Femur (tissue), 1 donor: ENCODE measurements around the gene HTR1D.
A peak's percentile ranks its signal among the peaks of the same experiment; 100 is the strongest.
"Not testable (repeated sequence)": the region's sequence is repeated elsewhere in the genome, so short reads cannot be mapped to it uniquely, and the experiment has no call there.

Experiments
- DNase-seq: peaks from one replicate; pipeline ENCODE4 v3.0.0-alpha.2; 2017

Gene HTR1D

DNA sequence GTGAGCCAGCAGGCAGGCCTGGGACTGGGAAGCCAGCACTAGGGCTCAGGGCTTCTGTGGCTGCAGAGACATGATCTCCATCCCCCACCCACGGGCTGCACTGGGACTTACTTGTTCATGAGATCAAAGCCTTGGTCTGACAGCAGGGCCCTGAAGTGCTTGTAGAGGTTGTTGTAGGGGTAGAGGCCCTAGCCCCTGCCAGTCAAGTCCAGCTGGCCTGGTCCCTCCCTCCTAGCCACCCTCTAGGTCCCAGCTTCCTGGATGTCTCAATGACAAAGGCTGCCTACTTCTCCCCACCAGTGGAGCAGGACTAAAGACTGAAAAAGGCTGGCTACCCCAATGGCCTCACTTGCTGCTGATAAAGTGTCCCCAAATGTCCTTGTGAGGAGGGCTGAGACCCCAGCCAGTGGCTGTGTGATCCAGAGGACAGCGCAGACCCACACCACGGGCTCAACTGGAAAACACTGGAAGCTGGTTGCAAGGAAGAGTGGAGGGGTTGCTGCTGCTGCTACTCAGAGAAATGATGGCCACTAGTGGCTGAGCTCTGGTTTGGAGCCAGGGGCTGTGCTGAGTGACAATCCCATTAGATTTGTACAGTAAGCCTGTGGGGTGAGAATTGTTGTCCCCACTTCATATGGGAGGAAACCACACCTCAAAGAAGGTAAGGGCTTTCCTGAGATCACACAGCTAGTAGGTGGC lies 1.4 kb downstream of the HTR1D start:
- DNase-seq, result no peak

DNA sequence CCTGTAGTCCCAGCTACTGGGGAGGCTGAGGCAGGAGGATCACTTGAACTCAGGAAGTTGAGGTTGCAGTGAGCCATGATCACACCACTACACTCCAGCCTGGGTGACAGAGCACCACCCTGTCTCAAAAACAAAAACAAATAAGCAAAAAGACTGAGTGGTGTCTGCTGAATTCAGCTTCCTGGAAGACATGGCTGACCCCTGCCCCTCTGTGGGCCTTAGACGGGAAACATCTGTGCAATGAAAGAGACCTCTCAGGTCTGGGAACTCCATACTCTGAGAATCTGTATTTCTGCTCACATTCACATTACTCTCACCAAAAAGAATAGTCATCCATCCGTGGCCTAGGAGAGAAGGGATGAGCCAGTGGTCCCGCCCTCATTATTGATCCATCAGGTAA lies 2.0 kb downstream of the HTR1D start:
- DNase-seq, result no peak

DNA sequence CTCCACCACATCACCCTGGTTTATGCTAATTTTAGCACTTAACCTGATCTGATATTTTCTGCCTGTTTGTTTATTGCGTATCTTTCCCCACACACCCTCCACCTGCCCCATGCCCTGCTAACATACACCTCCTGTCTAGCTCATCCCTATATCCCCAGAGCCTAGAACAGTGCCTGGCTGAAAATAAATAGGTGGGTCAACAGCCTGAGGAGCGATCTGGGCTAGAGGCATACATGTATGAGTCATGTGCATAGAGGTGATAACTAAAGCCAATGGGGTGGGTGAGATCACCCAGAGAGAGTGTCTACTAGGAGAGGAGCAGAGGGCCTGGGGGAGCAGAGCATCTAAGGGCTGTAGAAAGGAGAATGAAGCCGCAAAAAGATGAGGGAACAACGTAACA lies 2.7 kb downstream of the HTR1D start:
- no peak for DNase-seq

DNA sequence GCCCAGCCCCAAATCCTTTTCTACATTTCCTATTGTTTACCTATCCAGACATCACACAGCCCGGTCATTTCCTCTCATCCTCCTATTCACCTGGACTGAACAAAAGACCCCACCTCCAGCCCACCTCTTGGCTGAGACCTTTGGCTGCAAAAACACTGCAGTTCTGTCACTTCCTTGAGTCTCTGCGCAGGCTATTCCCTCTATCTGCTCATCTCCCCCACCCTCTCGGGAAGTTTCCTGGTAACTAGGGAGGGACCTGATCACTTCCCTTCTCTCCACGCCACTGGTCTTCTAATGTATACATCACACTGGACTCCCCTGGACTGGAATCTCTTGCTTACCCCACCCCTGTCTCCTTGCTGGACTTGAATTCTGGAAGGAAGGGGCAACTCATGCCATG lies 5.3 kb downstream of the HTR1D start:
- DNase-seq, result no peak

- DNase-seq, result no peak
These were observed 6.3 kb downstream of the HTR1D start for GRCh38 chr1:23210963-23211362.

DNA sequence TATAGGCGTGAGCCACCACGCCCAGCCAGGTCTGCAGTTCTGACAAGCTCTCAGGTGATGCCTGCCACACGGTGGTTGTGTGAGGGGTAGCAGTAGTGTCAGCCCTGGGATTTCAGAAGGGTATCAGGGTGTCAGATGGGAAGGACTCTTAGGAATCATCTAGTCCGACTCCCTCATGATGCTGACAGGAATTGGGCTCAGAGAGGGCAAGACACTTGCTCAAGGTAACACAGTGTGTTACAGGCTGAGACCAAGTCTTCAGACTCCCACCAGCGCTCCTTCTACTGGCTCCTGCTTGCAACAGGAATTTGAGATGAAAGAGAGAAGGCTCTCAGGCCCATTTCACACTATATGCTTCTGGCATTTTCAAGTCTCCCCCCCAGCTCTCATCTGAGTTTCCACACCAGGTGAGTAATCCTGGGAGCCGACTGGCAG lies 6.9 kb downstream of the HTR1D start:
- no peak for DNase-seq

DNA sequence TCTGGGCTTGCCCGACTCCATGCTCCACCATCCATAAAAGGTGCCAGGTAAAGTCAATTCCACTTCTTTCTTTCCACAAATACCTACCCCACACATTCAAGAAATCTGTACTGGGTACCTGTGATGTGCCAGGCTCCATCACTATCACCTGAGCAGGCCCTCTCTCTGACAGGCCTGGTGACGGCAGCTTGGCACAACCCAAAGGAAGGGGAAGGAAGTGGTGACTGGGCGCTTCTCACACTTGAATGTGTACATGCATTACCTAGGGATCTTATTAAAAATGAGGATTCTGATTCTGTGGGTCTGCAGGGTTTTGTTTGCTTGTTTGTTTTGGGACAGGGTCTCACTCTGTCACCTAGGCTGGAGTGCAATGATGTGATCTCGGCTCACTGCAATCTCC lies 7.5 kb downstream of the HTR1D start:
- no peak for DNase-seq

- no peak for DNase-seq
These were observed 8.8 kb downstream of the HTR1D start for GRCh38 chr1:23208527-23208926.

GRCh38 chr1:23207733-23208132 lies 9.6 kb downstream of the HTR1D start:
- not testable (repeated sequence) for DNase-seq

- DNase-seq, result no peak
These were observed 15.0 kb downstream of the HTR1D start for GRCh38 chr1:23202263-23202749.

DNA sequence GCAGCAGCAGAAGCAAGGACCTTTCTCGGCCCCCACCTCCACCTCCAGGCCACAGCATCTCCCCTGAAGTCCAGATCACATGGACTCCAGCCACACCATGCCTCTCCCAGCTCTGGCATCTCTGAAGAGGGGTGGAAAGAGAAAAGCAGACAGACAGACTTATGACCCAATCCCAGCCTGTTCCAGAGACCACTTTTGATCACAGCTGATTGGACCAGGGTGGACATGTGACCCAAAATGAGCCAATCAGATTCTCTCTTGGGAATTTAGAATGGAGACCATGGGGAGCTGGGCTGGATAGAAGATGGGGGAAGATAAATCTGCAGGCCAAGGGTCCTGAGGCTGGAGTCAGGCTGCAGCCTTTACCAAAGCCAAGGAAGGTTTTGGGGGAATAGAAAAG lies 16.4 kb downstream of the HTR1D start:
- no peak for DNase-seq

DNA sequence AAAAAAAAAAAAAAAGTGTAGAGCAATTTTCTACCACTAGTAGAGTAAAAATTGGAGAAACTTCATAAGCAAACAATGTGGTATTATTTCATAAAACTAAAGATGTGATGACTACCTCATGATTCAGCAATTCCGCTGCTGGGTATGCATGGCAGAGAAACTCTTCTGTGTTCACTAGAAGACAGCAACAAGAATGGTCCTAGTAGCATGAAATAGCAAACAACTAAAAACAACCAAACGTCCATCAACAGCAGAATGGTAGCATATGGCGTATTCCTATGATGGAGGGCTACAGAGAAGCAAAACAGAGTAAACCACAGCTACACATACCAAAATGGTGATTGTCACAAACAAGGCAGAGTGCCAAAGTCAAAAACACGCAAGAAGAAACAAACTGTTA lies 18.9 kb downstream of the HTR1D start:
- DNase-seq, result no peak

DNA sequence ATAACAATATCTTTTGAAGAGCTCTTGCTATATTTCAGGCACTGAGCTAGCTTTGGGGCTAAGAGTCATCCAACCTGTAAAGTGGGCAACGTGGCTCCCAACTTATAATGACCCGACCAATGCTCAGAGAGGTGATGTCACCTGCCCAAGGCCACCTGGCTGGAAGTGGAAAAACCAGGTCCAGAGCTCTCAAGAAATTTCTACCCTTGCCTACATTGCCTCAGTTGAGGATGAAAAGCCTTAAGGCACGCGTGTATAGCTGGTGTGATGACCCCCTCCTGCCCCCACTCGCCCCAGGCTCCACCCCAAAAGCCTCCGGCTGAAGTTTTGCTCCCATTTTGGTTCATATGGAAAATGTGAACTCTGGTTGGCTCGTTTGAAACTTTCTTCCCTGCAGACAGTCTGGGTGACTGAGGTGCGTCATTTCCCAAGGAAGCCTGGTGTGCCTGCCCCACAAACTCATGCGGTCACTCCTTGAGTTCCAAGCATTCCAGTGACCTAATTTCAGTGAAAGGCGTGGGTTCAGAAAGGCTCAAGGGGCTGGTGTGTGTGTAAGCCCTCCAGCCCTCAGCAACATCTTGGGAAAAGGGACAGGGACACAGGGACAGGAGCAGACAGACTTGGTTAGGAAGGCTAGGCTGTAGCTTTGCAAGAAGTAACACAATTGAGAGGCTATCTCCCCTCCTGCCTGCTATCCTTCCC lies 20.5 kb downstream of the HTR1D start:
- DNase-seq, result no peak

GRCh38 chr1:23194119-23194984 lies 22.9 kb downstream of the HTR1D start:
- DNase-seq, result no peak

- no peak for DNase-seq
These were observed 23.7 kb downstream of the HTR1D start for GRCh38 chr1:23193391-23194118.

GRCh38 chr1:23191199-23191598 lies 26.1 kb downstream of the HTR1D start:
- no peak for DNase-seq

DNA sequence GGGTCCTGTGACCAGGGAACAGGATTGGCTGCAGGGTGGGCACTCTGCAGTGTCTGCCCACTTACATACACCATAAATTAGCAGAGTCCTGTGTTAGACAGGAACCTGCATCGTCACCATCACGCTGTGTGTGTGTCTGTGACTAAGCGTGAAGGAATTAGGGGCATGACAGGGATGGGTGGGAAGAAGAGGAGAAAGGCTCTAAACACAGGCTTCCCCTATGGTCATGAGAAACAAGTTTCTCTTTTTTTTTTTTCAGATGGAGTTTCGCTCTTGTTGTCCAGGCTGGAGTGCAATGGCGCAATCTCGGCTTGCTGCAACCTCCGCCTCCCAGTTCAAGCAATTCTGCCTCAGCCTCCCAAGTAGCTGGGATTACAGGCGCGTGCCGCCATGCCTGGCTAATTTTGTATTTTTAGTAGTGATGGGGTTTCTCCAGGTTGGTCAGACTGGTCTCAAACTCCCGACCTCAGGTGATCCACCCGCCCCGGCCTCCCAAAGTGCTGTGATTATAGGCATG lies 28.3 kb downstream of the HTR1D start:
- DNase-seq, result not testable (repeated sequence)

- DNase-seq, result no peak
These were observed 28.8 kb downstream of the HTR1D start for GRCh38 chr1:23188434-23188884.

GRCh38 chr1:23187637-23188036 lies 29.7 kb downstream of the HTR1D start:
- DNase-seq, result no peak

DNA sequence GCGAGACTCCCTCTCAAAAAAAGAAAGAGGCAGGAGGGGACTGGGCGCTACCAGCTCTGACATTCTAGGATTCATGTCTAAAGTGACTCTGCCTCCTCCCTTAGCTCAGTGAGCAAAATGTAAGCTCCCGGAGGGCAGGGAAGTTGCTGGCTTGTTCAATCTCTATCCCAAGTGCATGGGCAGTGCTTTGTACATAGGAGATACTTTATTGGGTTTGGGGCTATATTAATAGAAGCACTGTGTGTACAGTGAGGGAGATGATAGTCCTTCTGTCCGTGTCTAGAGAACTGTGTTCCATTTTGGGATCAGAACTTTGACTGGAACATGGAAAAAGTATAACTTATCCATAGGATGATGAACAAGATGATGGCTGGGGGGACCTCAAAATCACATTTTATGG lies 31.9 kb downstream of the HTR1D start:
- DNase-seq, result no peak

DNA sequence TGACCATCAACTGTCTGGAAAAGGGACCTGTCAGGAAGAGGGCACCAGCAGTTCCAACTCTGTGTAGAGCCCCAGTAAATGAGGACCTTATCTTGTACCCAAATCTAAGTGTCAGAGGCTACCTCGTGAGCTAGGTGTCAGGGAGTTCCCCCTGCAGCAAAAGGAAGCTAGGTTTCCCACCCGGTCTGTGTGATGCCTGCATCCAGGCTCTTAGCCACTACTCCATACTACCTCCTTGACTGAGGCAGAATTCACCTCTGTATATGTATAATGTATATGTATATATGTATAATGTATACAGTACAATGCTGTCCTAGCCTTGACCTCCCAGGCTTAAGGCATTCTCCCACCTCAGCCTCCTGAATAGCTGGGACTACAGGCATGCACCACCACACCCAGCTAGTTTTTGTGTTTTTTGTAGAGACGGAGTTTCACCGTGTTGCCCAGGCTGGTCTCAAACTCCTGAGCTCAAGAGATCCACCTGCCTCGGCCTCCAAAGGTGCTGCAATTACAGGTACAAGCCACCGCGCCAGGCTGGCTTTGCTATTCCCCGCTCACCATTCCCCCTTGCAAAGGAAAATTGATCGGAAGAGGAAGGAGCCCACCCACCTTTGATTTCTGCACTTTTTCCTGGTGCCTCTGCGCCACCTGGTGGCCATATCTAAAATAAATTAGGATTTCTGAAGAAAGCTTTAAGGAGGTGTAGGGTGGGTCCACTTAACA lies 32.9 kb downstream of the HTR1D start:
- DNase-seq, result peak; percentile 42

DNA sequence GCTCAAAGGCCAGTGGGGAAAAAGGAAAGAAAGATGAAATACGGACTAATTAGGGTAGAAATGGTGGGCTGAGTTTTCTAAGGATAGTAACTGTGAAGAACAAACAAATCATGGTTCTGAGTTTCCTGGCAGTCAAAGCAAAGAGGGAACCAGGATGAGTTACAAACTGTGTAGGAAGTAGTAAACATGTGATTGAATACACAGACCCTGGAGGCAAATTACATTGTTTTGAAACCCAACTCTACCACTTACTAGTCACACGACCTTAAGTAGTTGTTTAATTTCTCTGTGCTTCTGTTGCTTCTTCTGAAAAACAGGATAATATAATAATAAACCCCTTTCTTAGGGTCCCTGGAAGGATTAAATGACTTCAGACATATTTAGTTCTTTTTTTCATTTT lies 37.4 kb downstream of the HTR1D start:
- DNase-seq, result no peak
